HG02763 (cell line): ENCODE results near the gene LSM4.
"Not testable (repeated sequence)": the region's sequence is repeated elsewhere in the genome, so short reads cannot be mapped to it uniquely, and the experiment has no call there.

Source experiments
- ATAC-seq: cut with Tn5 transposase; IDR thresholded peaks from one replicate; pipeline ENCODE4 v1.9.1; 2021; ENCODE audit warnings: mild to moderate bottlenecking, moderate library complexity; ENCODE audit not compliant: unreplicated experiment

The LSM4 gene

GRCh38 chr19:18322759-18323460, at the start of gene LSM4:
LSM4 (minus strand) TSS chr19:18323076; CDS start chr19:18323020, 56 bp downstream.
- peak; percentile 92 for ATAC-seq

- no peak for ATAC-seq
Measured at GRCh38 chr19:18368504-18369222, 45.8 kb upstream of the LSM4 start.

- no peak for ATAC-seq
Measured at GRCh38 chr19:18366021-18366435, 43.2 kb upstream of the LSM4 start.

DNA sequence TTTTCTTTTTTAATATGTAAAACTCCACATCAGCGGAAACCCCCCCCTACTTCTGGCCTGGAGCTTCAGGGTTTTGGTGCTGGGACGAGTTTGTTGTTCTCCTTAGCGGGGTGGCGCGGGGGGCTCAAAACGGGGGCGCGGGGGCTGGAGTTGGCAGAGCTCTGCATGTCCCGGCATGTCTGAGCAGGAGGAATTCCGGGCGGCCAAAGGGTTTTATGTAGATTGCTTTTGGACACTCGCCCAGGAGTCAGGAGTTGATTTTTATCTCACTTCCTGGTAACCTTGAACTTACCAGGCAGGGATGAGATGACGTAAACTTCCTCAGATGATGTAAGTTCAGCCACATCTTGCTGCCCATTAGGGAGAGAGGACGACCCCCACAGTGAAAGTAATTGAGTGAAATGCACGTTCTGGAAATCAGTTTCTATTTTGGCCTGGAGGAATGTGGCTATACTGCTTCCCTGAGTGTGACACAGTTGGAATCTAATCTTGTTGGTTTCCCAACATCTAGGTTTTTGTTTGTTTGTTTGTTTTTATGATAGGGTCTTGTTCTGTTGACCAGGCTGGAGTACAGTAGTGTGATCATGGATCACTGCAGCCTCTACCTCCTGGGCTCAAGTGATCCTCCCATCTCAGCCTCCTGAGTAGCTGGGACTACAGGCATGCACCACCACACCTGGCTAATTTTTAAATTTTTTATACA, 42.1 kb upstream of the LSM4 start:
- no peak for ATAC-seq

DNA sequence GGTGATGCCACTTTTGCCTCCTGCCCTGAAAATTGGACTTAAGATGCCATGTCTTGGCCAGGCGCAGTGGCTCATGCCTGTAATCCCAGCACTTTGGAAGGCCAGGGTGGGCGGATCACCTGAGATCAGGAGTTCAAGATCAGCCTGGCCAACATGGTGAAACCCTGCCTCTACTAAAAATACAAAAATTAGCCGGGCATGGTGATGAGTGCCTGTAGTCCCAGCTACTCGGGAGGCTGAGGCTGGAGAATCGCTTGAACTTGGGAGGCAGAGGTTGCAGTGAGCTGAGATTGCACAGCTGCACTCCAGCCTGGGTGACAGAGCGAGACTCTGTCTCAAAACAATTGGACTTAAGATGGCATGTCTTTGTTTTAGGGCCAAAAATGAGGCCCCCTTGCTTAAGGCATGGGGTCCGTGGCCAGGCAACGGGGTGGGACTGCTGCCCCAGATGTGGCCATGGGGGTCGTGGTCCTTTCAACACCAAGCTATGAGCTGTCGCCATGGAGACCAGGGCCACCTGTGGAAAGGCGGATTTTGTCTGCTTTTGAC, 41.5 kb upstream of the LSM4 start:
- ATAC-seq = not testable (repeated sequence)

- no peak for ATAC-seq
Measured at GRCh38 chr19:18363787-18364186, 40.9 kb upstream of the LSM4 start.

GRCh38 chr19:18362934-18363542, 40.2 kb upstream of the LSM4 start:
- ATAC-seq = no peak

GRCh38 chr19:18361646-18362045, 38.8 kb upstream of the LSM4 start:
- ATAC-seq = no peak

GRCh38 chr19:18357041-18357440, 34.2 kb upstream of the LSM4 start:
- no peak for ATAC-seq

DNA sequence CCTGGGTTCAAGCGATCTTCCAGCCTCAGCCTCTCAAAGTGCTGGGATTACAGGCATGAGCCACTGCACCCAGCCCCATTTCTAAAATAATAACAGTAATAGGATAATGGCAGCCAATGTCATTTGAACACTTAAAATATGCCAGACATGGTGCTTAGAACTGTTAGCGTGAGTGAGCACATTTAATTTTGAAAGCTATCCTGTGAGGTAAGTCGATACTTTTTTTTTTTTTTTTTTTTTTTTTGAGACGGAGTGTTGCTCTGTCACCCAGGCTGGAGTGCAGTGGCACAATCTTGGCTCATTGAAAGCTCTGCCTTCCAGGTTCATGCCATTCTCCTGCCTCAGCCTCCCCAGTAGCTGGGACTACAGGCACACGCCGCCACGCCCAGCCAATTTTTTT, 31.9 kb upstream of the LSM4 start:
- not testable (repeated sequence) for ATAC-seq

GRCh38 chr19:18353378-18354005, 30.6 kb upstream of the LSM4 start:
- no peak for ATAC-seq

- ATAC-seq = no peak
Measured at GRCh38 chr19:18351544-18351943, 28.7 kb upstream of the LSM4 start.

- no peak for ATAC-seq
Measured at GRCh38 chr19:18350490-18350889, 27.6 kb upstream of the LSM4 start.

DNA sequence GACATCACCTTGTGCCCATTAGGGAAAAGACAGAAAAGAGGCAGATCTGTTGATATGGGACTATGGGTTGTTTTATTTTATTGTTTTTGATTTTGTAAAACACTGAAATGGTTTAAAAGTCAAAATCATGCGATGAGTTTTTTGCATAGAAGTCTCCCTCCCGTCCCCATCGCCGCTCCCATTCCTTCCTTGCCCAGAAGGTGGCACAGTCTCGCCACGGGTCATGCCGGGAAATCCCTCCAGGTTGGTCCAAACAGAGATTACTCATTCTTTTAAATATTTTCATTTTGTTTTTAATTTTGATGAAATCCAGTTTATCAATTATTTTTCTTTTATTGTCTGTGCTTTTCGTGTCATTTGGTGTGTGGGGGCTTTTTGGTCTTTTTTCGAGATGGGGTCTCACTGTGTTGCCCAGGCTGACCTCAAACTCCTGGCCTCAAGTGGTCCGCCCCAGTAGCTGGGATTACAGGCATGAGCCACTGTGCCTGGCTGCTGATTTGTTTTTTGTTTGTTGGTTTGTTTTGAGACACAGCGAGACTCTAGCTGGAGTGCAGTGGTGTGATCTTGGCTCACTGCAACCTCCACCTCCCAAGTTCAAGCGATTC, 26.8 kb upstream of the LSM4 start:
- no peak for ATAC-seq

GRCh38 chr19:18348818-18349339, 26.0 kb upstream of the LSM4 start:
- ATAC-seq = not testable (repeated sequence)

DNA sequence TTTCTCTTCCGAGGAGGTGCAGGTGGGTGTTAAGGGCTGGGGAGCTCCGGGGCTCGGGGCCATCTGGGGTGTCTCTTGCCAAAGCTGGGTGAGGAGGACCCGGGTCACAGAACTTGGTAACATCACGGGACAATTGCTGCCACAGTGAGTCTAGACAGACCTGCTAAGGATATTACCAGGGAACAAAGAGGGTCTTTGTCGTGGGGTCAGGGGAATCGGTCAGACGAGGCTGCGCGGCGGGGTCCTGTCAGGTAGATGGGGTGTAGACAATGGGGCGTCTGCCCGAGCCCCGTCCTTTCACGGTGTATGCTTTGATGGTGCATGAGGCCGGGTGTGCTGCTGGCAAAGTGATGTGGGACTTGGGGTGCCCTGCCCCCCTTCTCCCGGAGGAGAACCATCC, 25.3 kb upstream of the LSM4 start:
- ATAC-seq = no peak

GRCh38 chr19:18346091-18346490, 23.2 kb upstream of the LSM4 start:
- ATAC-seq = no peak

GRCh38 chr19:18345296-18345695, 22.4 kb upstream of the LSM4 start:
- ATAC-seq = no peak

DNA sequence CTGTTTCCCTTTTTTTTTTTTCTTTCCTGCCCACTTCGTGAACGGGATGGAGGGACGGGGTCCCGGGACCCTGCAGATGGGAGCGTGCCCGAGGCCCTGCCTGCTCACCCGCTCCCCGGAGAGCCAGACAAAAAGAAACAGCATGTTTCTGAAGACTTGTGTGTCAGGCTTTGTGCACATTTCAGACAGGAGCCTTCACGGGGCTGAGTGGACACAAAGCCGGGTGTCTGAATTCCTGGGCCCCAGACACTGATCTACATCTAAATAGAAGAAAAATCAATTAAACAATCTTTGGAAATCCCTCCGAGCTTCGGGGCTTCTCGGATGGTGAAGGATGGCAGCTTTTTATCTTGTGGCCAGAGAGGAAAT, 21.7 kb upstream of the LSM4 start:
- no peak for ATAC-seq

- no peak for ATAC-seq
Measured at GRCh38 chr19:18342090-18342632, 19.3 kb upstream of the LSM4 start.
